Endothelial cell of umbilical vein (primary cell): ENCODE data around the gene SAE1. TPM values are rescaled to one million over a fixed set of nuclear protein-coding genes. Genes with fewer than 3 reads are reported as not detected.

Experiments
- BruUV-seq: library from RNA; stranded (reverse); fragments of 400-500 nt; replicated peaks from 2 replicates; lab custom pipeline; 2021; lab: Mats Ljungman, UMichigan
- CTCF ChIA-PET: fragments of 300-600, 350-600 bp; sonication (Branson Sonifier 250); formaldehyde crosslinking; loops from one replicate; lab custom pipeline; 2021; ENCODE audit warnings: antibody characterized with exemption, inconsistent platforms; lab: Charles Lee
- POLR2A ChIA-PET: fragments of 300-600, 350-600 bp; sonication (Branson Sonifier 250); formaldehyde crosslinking; loops from one replicate; lab custom pipeline; 2021; ENCODE audit warnings: antibody characterized with exemption, inconsistent platforms; lab: Charles Lee
- DNase-seq: peaks from one replicate; pipeline ENCODE4 v3.0.0-alpha.2; 2011; ENCODE audit warnings: low read depth, low spot score
- FAIRE-seq: peaks from 2 replicates; lab custom pipeline; 2011; peaks lifted over from hg19 to GRCh38; lab: Jason Lieb, UNC
- H2AFZ ChIP-seq: 2 replicates; pipeline ENCODE4 v1.6.0; 2012; ENCODE audit warnings: low read depth, low read length, control low read depth, inconsistent platforms
- H3K27ac ChIP-seq: 2 replicates; pipeline ENCODE4 v1.5.1; 2011; ENCODE audit warnings: low read depth, mild to moderate bottlenecking, control low read depth, low read length, moderate library complexity; ENCODE audit not compliant: insufficient read depth
- H3K27me3 ChIP-seq, 2 experiments: 2 replicates each; pipeline versions ENCODE4 v1.6.0 to v1.6.1; 2011; ENCODE audit warnings: low read length in 2 of 2, mixed read lengths in 1 of 2; ENCODE audit not compliant: control insufficient read depth in 2 of 2, insufficient read depth in 2 of 2
- H3K36me3 ChIP-seq, 2 experiments: 2 replicates in 1 of 2; 3 replicates in 1 of 2; pipeline ENCODE4 v1.5.1; 2011; ENCODE audit warnings: low read length in 2 of 2, mild to moderate bottlenecking in 1 of 2, moderate library complexity in 1 of 2; ENCODE audit not compliant: control insufficient read depth in 2 of 2, insufficient read depth in 2 of 2; ENCODE audit errors: extremely low read depth in 1 of 2
- H3K4me1 ChIP-seq: 3 replicates; pipeline ENCODE4 v1.5.1; 2011; ENCODE audit warnings: mild to moderate bottlenecking, low read length; ENCODE audit not compliant: control insufficient read depth, insufficient read depth; ENCODE audit errors: extremely low read depth
- H3K4me2 ChIP-seq: 2 replicates; pipeline ENCODE4 v1.6.1; 2011; ENCODE audit warnings: low read length, control low read depth, mixed read lengths; ENCODE audit not compliant: insufficient read depth
- H3K4me3 ChIP-seq, 3 experiments: fragments of 200-600 bp in 1 of 3; sonication (generic), shearing (Covaris generic) in 1 of 3; replicated peaks in 1 of 3; 2 replicates each; pipeline ENCODE4 v1.5.1; 2011 to 2016; ENCODE audit warnings: control low read depth in 3 of 3, low read length in 3 of 3, mild to moderate bottlenecking in 2 of 3, inconsistent platforms in 1 of 3, low read depth in 1 of 3, moderate library complexity in 1 of 3; ENCODE audit not compliant: insufficient read depth in 1 of 3
- H3K79me2 ChIP-seq: 2 replicates; pipeline ENCODE4 v1.6.0; 2012; ENCODE audit warnings: low read length, inconsistent platforms; ENCODE audit not compliant: control insufficient read depth, insufficient read depth
- H3K9ac ChIP-seq: replicated peaks from 2 replicates; pipeline ENCODE3; 2011; ENCODE audit warnings: low read length, control low read depth; ENCODE audit not compliant: insufficient read depth; ENCODE audit errors: extremely low read depth
- H3K9me1 ChIP-seq: replicated peaks from 3 replicates; pipeline ENCODE4 v1.6.0; 2011; ENCODE audit warnings: mild to moderate bottlenecking, low read length; ENCODE audit not compliant: control insufficient read depth, insufficient read depth; ENCODE audit errors: extremely low read depth
- H3K9me3 ChIP-seq: replicated peaks from 2 replicates; pipeline ENCODE4 v1.5.1; 2012; ENCODE audit warnings: low read length, inconsistent platforms; ENCODE audit not compliant: control insufficient read depth, insufficient read depth
- H4K20me1 ChIP-seq: replicated peaks from 2 replicates; pipeline ENCODE3; 2011; ENCODE audit warnings: mild to moderate bottlenecking, low read length; ENCODE audit not compliant: control insufficient read depth, insufficient read depth; ENCODE audit errors: extremely low read depth
- EZH2 ChIP-seq: IDR thresholded peaks from 2 replicates; pipeline ENCODE4 v1.6.1; 2012; ENCODE audit warnings: borderline replicate concordance, low read depth, mild to moderate bottlenecking, moderate library complexity, low read length, inconsistent platforms; ENCODE audit not compliant: severe bottlenecking
- FOS ChIP-seq: IDR thresholded peaks from 2 replicates; pipeline ENCODE4 v1.6.1; 2011; ENCODE audit warnings: mild to moderate bottlenecking, low read length, moderate library complexity, borderline replicate concordance; ENCODE audit not compliant: insufficient read depth
- GATA2 ChIP-seq: IDR thresholded peaks from 2 replicates; pipeline ENCODE4 v1.7.0; 2011; ENCODE audit warnings: low read depth, mild to moderate bottlenecking, moderate library complexity, mixed read lengths, low read length; ENCODE audit not compliant: insufficient read length, insufficient read depth
- JUN ChIP-seq: IDR thresholded peaks from 2 replicates; pipeline ENCODE4 v1.6.1; 2011; ENCODE audit warnings: borderline replicate concordance, low read depth; ENCODE audit not compliant: insufficient read length, insufficient read depth
- MYC ChIP-seq: IDR thresholded peaks from one replicate; pipeline ENCODE4 v1.6.1; 2011; ENCODE audit warnings: mild to moderate bottlenecking, low read depth, low read length
- POLR2A ChIP-seq: IDR thresholded peaks from 2 replicates; pipeline ENCODE4 v1.6.1; 2012; ENCODE audit warnings: low read depth, mild to moderate bottlenecking, control low read depth, low read length
- POLR2AphosphoS5 ChIP-seq: IDR thresholded peaks from 2 replicates; pipeline ENCODE4 v1.6.1; 2012; ENCODE audit warnings: low read depth, mild to moderate bottlenecking, control low read depth, low read length, moderate library complexity; ENCODE audit not compliant: insufficient read depth
- dilution Hi-C: fragments of 300-500 bp; cut with MboI; formaldehyde crosslinking; loops from one replicate; pipeline ENCODE4 v1.15.0; 2019; ENCODE audit warnings: low sequenced_read_pairs; ENCODE audit not compliant: extremely low pct_ligation_motif_present
- intact Hi-C: fragments of 100-400 bp; cut with micrococcal nuclease; formaldehyde crosslinking; loops from one replicate; pipeline ENCODE4 v1.10.0; 2022
- polyA plus RNA-seq, 4 experiments: library from polyadenylated mRNA; depleted of rRNA in 3 of 4; stranded (reverse) in 3 of 4; unstranded in 1 of 4; fragments of >200 nt; gene quantifications; 2 replicates each; pipeline versions ENCODE4 v1.2.1 to v1.2.3, GENCODE V29; 2011 to 2012; ENCODE audit warnings: missing spikeins in 1 of 4
- total RNA-seq: library from RNA; stranded (reverse); gene quantifications from 2 replicates; pipeline ENCODE4 v1.2.3, GENCODE V29; 2021
- TF ChIP-seq, protein P1 (sequence below): IDR thresholded peaks from 2 replicates; pipeline ENCODE4 v1.6.1; 2011; ENCODE audit not compliant: insufficient read depth, insufficient read length
- TF ChIP-seq, protein P2 (sequence below), 2 donors: IDR thresholded peaks; 1 replicate in 1 of 2; 2 replicates in 1 of 2; pipeline ENCODE4 v1.5.1; 2011; ENCODE audit warnings: low read length in 2 of 2, mild to moderate bottlenecking in 2 of 2, moderate library complexity in 2 of 2, control low read depth in 1 of 2, inconsistent platforms in 1 of 2, low read depth in 1 of 2; ENCODE audit not compliant: insufficient read depth in 1 of 2; ENCODE audit errors: extremely low read depth in 1 of 2

Gene SAE1
- total and polyA plus RNA-seq, 2 donors (not counting 3 experiments of a cell fraction or from before 2014, with no cell fraction given) = 165 to 219 TPM

DNA sequence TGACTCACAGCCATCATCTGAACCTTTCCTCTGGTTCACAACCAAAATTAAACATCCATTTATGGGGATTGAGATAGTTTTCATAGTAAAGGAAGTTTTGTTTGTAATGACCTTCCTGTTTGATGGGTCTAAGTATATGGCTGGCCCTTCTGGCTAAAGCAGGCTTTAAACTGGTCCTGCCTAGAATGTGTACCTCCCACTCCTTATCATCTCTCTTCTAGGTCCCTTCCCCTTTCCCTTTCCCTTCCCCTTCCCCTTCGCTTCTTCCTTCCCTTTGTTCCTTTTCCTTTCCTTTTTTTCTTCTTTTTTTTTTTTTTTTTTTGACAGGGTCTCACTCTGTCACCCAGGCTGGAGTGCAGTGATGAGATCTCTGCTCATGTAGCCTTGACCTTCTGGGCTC is 64.8 kb downstream of the SAE1 start:
- TF ChIP-seq MYC = no peak
- no peak for TF ChIP-seq POLR2A
- TF ChIP-seq GATA2 = no peak
- TF ChIP-seq, protein P1, sequence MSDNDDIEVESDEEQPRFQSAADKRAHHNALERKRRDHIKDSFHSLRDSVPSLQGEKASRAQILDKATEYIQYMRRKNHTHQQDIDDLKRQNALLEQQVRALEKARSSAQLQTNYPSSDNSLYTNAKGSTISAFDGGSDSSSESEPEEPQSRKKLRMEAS = no peak
- no peak for TF ChIP-seq POLR2AphosphoS5
- no peak for TF ChIP-seq JUN
- TF ChIP-seq EZH2 = no peak
- no peak for TF ChIP-seq FOS
- TF ChIP-seq, protein P2, sequence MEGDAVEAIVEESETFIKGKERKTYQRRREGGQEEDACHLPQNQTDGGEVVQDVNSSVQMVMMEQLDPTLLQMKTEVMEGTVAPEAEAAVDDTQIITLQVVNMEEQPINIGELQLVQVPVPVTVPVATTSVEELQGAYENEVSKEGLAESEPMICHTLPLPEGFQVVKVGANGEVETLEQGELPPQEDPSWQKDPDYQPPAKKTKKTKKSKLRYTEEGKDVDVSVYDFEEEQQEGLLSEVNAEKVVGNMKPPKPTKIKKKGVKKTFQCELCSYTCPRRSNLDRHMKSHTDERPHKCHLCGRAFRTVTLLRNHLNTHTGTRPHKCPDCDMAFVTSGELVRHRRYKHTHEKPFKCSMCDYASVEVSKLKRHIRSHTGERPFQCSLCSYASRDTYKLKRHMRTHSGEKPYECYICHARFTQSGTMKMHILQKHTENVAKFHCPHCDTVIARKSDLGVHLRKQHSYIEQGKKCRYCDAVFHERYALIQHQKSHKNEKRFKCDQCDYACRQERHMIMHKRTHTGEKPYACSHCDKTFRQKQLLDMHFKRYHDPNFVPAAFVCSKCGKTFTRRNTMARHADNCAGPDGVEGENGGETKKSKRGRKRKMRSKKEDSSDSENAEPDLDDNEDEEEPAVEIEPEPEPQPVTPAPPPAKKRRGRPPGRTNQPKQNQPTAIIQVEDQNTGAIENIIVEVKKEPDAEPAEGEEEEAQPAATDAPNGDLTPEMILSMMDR (IDR thresholded peaks at IDR 0.05; ENCODE audit: extremely low read depth in 1 of 2, insufficient read depth in 1 of 2, low read depth in 1 of 2, low read length in 2 of 2) = no peak
- Histone ChIP-seq H3K9me1 (no peaks in the 10 kb centered on the region), H2AFZ (no peak overlapping the region), H3K79me2 (peaks cover 22% of the 10 kb centered on the region), H3K9me3 (no peaks in the 10 kb centered on the region), H3K4me1 (peaks cover 14% of the 10 kb centered on the region), H3K4me2 (no peak overlapping the region), H3K27me3 (no peaks in the 10 kb centered on the region), H3K36me3 (peaks cover 14 to 16% of the 10 kb centered on the region in 2 experiments), H3K9ac (no peak overlapping the region), H3K4me3 (no peak overlapping the region), H4K20me1 (no peaks in the 10 kb centered on the region), H3K27ac (no peak overlapping the region)
- DNase-seq (no peak), FAIRE-seq (no peak)
- BruUV-seq = no TSS peak
- CTCF ChIA-PET = no interaction called here
- POLR2A ChIA-PET = no interaction called here
- dilution Hi-C loops (no loop called here), intact Hi-C loops (no loop called here)
